Measurements from ENCODE around the gene TMEM266.

DNA sequence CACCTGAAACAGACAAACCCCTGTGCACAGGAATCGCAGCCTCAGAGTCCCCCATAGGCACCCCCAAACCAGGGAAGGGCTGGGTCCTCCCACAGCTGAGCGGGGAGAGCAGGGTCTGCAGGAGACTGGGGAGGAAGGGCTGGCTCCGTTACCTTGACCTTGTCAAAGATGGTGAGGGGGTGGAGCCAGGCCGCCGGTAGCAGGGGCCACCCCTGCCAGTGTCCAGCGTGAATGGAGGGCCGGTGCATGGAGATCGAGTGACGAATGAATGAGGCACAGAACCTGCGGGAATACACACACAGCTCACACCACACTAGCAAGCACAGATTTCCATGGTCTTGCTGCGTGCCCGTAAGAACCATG lies 102.2 kb downstream of the TMEM266 start:
- TF ChIP-seq, protein P1, sequence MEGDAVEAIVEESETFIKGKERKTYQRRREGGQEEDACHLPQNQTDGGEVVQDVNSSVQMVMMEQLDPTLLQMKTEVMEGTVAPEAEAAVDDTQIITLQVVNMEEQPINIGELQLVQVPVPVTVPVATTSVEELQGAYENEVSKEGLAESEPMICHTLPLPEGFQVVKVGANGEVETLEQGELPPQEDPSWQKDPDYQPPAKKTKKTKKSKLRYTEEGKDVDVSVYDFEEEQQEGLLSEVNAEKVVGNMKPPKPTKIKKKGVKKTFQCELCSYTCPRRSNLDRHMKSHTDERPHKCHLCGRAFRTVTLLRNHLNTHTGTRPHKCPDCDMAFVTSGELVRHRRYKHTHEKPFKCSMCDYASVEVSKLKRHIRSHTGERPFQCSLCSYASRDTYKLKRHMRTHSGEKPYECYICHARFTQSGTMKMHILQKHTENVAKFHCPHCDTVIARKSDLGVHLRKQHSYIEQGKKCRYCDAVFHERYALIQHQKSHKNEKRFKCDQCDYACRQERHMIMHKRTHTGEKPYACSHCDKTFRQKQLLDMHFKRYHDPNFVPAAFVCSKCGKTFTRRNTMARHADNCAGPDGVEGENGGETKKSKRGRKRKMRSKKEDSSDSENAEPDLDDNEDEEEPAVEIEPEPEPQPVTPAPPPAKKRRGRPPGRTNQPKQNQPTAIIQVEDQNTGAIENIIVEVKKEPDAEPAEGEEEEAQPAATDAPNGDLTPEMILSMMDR (IDR thresholded peaks at IDR 0.05; ENCODE audit: poor library complexity) = no peak
- no peak for TF ChIP-seq EZH2phosphoT487 (IDR thresholded peaks at IDR 0.05; ENCODE audit: low read depth, severe bottlenecking, unreplicated experiment)

All from hepatocyte (in vitro differentiated cells).